ENCODE data around the gene UBE3B. TPM values are rescaled to one million over a fixed set of nuclear protein-coding genes. Genes with fewer than 3 reads are reported as not detected.

The UBE3B gene
- total RNA-seq, 1 donor from 2014 or later = 34.4 TPM

DNA sequence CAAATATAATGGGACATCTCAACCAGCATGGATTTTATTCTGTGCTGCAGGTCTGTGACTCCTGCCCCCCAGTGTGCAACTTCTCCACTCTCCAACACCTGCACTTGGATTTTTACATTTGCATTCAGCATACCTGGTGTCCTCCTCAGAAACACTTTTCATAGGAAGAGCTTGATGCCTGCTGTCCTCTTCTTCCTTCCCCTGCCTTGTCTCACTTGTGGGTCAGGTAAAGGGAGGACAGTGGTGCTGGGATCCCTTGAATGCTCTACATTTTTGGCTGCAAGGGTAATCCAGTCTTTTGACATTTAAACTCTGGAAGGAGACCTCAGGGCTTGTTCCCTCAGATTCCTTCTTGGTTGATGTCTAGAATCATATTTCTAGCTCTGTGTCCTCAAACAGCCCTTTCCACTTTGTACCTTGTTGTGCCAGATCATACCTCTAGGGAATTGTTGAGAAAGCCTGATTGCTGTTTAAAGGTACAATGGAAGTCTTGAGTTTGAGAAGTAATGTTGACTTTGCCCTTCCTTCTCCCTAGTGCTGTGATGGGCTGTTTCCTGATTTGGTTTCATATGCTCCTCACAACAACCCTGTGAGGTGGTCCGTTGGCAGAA lies 12.6 kb downstream of the UBE3B start:
- Histone ChIP-seq H3K79me2 (ENCODE audit: insufficient read depth, low read length) (no peaks in the 10 kb centered on the region), H3K27me3 (ENCODE audit: insufficient read depth, low read length) (no peaks in the 10 kb centered on the region), H3K4me3 (ENCODE audit: insufficient read depth, low read depth, low read length) (no peak overlapping the region), H2AFZ (ENCODE audit: low read depth, low read length) (no peak overlapping the region), H4K20me1 (ENCODE audit: insufficient read depth, low read length) (no peaks in the 10 kb centered on the region), H3K4me2 (ENCODE audit: low read length) (no peak overlapping the region), H3K9ac (ENCODE audit: low read length) (no peak overlapping the region), H3K9me3 (ENCODE audit: insufficient read depth, low read depth, low read length) (no peaks in the 10 kb centered on the region), H3K27ac (ENCODE audit: low read depth, low read length) (no peak overlapping the region), H3K36me3 (ENCODE audit: insufficient read depth, low read length) (peaks cover 53% of the 10 kb centered on the region), H3K4me1 (ENCODE audit: insufficient read depth, low read length) (no peaks in the 10 kb centered on the region)
- DNase-seq (ENCODE audit: low read depth) = no peak
- Mint-ChIP-seq H3K27ac (ENCODE audit: unreplicated experiment) (no peak overlapping the region), H3K36me3 (ENCODE audit: low read depth, unreplicated experiment) (peaks cover 12% of the 10 kb centered on the region), H3K9me3 (ENCODE audit: unreplicated experiment) (no peaks in the 10 kb centered on the region), H3K4me1 (ENCODE audit: low read depth, unreplicated experiment) (peaks cover 3% of the 10 kb centered on the region), H3K4me3 (ENCODE audit: unreplicated experiment) (no peak overlapping the region), H3K27me3 (ENCODE audit: low read depth, unreplicated experiment) (no peaks in the 10 kb centered on the region)
- no peak for FAIRE-seq
- no peak for TF ChIP-seq EZH2 (IDR thresholded peaks at IDR 0.05; ENCODE audit: insufficient read depth, low read length)
- TF ChIP-seq, protein P1, sequence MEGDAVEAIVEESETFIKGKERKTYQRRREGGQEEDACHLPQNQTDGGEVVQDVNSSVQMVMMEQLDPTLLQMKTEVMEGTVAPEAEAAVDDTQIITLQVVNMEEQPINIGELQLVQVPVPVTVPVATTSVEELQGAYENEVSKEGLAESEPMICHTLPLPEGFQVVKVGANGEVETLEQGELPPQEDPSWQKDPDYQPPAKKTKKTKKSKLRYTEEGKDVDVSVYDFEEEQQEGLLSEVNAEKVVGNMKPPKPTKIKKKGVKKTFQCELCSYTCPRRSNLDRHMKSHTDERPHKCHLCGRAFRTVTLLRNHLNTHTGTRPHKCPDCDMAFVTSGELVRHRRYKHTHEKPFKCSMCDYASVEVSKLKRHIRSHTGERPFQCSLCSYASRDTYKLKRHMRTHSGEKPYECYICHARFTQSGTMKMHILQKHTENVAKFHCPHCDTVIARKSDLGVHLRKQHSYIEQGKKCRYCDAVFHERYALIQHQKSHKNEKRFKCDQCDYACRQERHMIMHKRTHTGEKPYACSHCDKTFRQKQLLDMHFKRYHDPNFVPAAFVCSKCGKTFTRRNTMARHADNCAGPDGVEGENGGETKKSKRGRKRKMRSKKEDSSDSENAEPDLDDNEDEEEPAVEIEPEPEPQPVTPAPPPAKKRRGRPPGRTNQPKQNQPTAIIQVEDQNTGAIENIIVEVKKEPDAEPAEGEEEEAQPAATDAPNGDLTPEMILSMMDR (IDR thresholded peaks at IDR 0.05; ENCODE audit: insufficient read depth, low read depth, low read length) = no peak

DNA sequence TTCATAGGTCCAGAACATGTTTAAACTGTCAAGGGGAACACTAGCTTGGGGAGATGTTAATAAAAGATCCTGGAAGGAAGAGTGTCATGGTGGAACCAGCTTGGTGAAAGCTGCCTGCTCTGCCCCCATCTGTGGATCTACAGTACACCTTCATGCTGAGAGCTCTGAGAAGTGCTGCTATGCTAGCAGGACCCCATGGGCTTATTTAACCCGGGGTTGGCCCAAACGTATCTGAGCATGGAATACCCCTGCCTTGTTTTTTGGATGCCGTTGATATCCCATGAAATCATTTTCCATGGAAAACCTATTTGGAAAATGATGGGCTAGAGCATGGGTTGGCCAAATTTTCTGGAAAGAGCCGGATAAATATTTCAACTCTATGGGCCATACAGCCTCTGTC lies 14.2 kb downstream of the UBE3B start:
- H3K9me3 Mint-ChIP-seq (ENCODE audit: unreplicated experiment) = no peaks in the 10 kb centered on the region
- no peaks in the 10 kb centered on the region for H3K4me1 ChIP-seq (ENCODE audit: insufficient read depth, low read length)
- TF ChIP-seq, protein P1 (IDR thresholded peaks at IDR 0.05; ENCODE audit: insufficient read depth, low read depth, low read length) = no peak
- no peak for TF ChIP-seq EZH2 (IDR thresholded peaks at IDR 0.05; ENCODE audit: insufficient read depth, low read length)
- H3K27me3 ChIP-seq (ENCODE audit: insufficient read depth, low read length) = no peaks in the 10 kb centered on the region
- H3K9me3 ChIP-seq (ENCODE audit: insufficient read depth, low read depth, low read length) = no peaks in the 10 kb centered on the region
- no peaks in the 10 kb centered on the region for H3K79me2 ChIP-seq (ENCODE audit: insufficient read depth, low read length)
- peaks cover 45% of the 10 kb centered on the region for H3K36me3 ChIP-seq (ENCODE audit: insufficient read depth, low read length)
- H3K4me1 Mint-ChIP-seq (ENCODE audit: low read depth, unreplicated experiment) = peaks cover 3% of the 10 kb centered on the region
- H3K27me3 Mint-ChIP-seq (ENCODE audit: low read depth, unreplicated experiment) = no peaks in the 10 kb centered on the region
- FAIRE-seq (no peak), DNase-seq (ENCODE audit: low read depth) (no peak)
- peaks cover 23% of the 10 kb centered on the region for H3K36me3 Mint-ChIP-seq (ENCODE audit: low read depth, unreplicated experiment)
- no peak overlapping the region for H3K4me3 ChIP-seq (ENCODE audit: insufficient read depth, low read depth, low read length)
- H3K27ac ChIP-seq (ENCODE audit: low read depth, low read length) = no peak overlapping the region
- H3K4me2 ChIP-seq (ENCODE audit: low read length) = no peak overlapping the region
- H2AFZ ChIP-seq (ENCODE audit: low read depth, low read length) = no peak overlapping the region
- H3K27ac Mint-ChIP-seq (ENCODE audit: unreplicated experiment) = no peak overlapping the region
- no peak overlapping the region for H3K4me3 Mint-ChIP-seq (ENCODE audit: unreplicated experiment)
- no peaks in the 10 kb centered on the region for H4K20me1 ChIP-seq (ENCODE audit: insufficient read depth, low read length)
- no peak overlapping the region for H3K9ac ChIP-seq (ENCODE audit: low read length)

GRCh38 chr12:109492371-109492770 lies 14.9 kb downstream of the UBE3B start:
- Mint-ChIP-seq H3K4me1 (ENCODE audit: low read depth, unreplicated experiment) (peaks cover 4% of the 10 kb centered on the region), H3K9me3 (ENCODE audit: unreplicated experiment) (no peaks in the 10 kb centered on the region), H3K27ac (ENCODE audit: unreplicated experiment) (no peak overlapping the region), H3K27me3 (ENCODE audit: low read depth, unreplicated experiment) (no peaks in the 10 kb centered on the region), H3K4me3 (ENCODE audit: unreplicated experiment) (no peak overlapping the region), H3K36me3 (ENCODE audit: low read depth, unreplicated experiment) (peaks cover 20% of the 10 kb centered on the region)
- Histone ChIP-seq H4K20me1 (ENCODE audit: insufficient read depth, low read length) (no peaks in the 10 kb centered on the region), H3K27me3 (ENCODE audit: insufficient read depth, low read length) (no peaks in the 10 kb centered on the region), H3K4me1 (ENCODE audit: insufficient read depth, low read length) (peaks cover 1% of the 10 kb centered on the region), H3K27ac (ENCODE audit: low read depth, low read length) (no peak overlapping the region), H2AFZ (ENCODE audit: low read depth, low read length) (no peak overlapping the region), H3K9me3 (ENCODE audit: insufficient read depth, low read depth, low read length) (no peaks in the 10 kb centered on the region), H3K9ac (ENCODE audit: low read length) (no peak overlapping the region), H3K79me2 (ENCODE audit: insufficient read depth, low read length) (no peaks in the 10 kb centered on the region), H3K4me3 (ENCODE audit: insufficient read depth, low read depth, low read length) (no peak overlapping the region), H3K36me3 (ENCODE audit: insufficient read depth, low read length) (peaks cover 44% of the 10 kb centered on the region), H3K4me2 (ENCODE audit: low read length) (no peak overlapping the region)
- no peak for DNase-seq (ENCODE audit: low read depth)
- TF ChIP-seq, protein P1 (IDR thresholded peaks at IDR 0.05; ENCODE audit: insufficient read depth, low read depth, low read length) = no peak
- no peak for TF ChIP-seq EZH2 (IDR thresholded peaks at IDR 0.05; ENCODE audit: insufficient read depth, low read length)
- no peak for FAIRE-seq
